ENCODE measurements around the gene CTR9. TPM values are rescaled to one million over a fixed set of nuclear protein-coding genes. Genes with fewer than 3 reads are reported as not detected.

CTR9 gene
- total and polyA plus RNA-seq, 2 of the 13 experiments (the other 11 are each of a cell fraction or from before 2014, with no cell fraction given) = 6.6 to 22.1 TPM

- DNase-seq (ENCODE audit: low spot score) (no peak), FAIRE-seq (no peak), ATAC-seq (no peak)
- WGBS (ENCODE audit: low lambda C conversion rate) = 5% methylated on average over 9 of the region's 9 CpGs
- no TSS peak for BruUV-seq (replicated peaks)
- H3K9ac ChIP-seq (ENCODE audit: insufficient read depth, low read depth, low read length) = no peak overlapping the region
- H3K4me1 ChIP-seq (ENCODE audit: insufficient read depth, low read length) = no peaks in the 10 kb centered on the region
- H2AFZ ChIP-seq (ENCODE audit: low read length) = no peak overlapping the region
- no peak for TF ChIP-seq HNF1B (CRISPR knock-in tag; IDR thresholded peaks at IDR 0.05)
- no peak for TF ChIP-seq ARID5B (CRISPR knock-in tag; IDR thresholded peaks at IDR 0.05)
- TF ChIP-seq ZNF510 (CRISPR knock-in tag; IDR thresholded peaks at IDR 0.05; ENCODE audit: low read depth) = no peak
- no peak for TF ChIP-seq AHR (CRISPR knock-in tag; IDR thresholded peaks at IDR 0.05)
- no peak for TF ChIP-seq HNRNPL (IDR thresholded peaks at IDR 0.05; ENCODE audit: low read depth, low read length)
- intact Hi-C loops (cut with micrococcal nuclease; ENCODE audit: unreplicated experiment) = no loop called here
- ChIA-PET POLR2A (no interaction called here), CTCF (ENCODE audit: low intra/inter-chr PET ratio, low total read pairs) (no interaction called here)
- H3K36me3 ChIP-seq (replicated peaks in 1 of 2; ENCODE audit: control insufficient read depth in 1 of 2, insufficient read depth in 2 of 2, low read length in 2 of 2) = no peaks in the 10 kb centered on the region
- in situ Hi-C loops (cut with HindIII; ENCODE audit: extremely low pct_ligation_motif_present, low pct_unique_long_range_greater_than_20kb) = no loop called here
- H3K27me3 ChIP-seq (ENCODE audit: control insufficient read depth in 1 of 2, insufficient read depth in 2 of 2, low read length in 2 of 2) = peaks cover 0 to 14% of the 10 kb centered on the region in 2 experiments; a peak in 1 of 5 replicates
- no peak overlapping the region for H3K4me2 ChIP-seq (ENCODE audit: low read depth, low read length)
- H3K4me3 ChIP-seq (replicated peaks in 1 of 3; ENCODE audit: insufficient read depth in 1 of 3, low read depth in 2 of 3, low read length in 3 of 3) = no peak overlapping the region
- H3K9me3 ChIP-seq (ENCODE audit: low read length) = no peaks in the 10 kb centered on the region
- no peak overlapping the region for H3K27ac ChIP-seq (ENCODE audit: extremely low read length, insufficient read depth, low read length)
- no peaks in the 10 kb centered on the region for H4K20me1 ChIP-seq (ENCODE audit: insufficient read depth, low read length)
- H3K79me2 ChIP-seq (ENCODE audit: insufficient read depth, low read length) = no peaks in the 10 kb centered on the region
Measured at GRCh38 chr11:10716543-10717259, 34.3 kb upstream of the CTR9 start.

All from HepG2 (cell line).